GM23338 (cell line): ENCODE measurements around the gene NPVF.

Experiments
- CREB1 ChIP-seq: fragments of 250-450 bp; sonication (Bioruptor Pico); IDR thresholded peaks from 2 replicates; pipeline ENCODE4 v1.5.0; 2020; ENCODE audit warnings: low read depth, mild to moderate bottlenecking, moderate library complexity
- CTCF ChIP-seq, 2 experiments: fragments of 200-600 bp in 1 of 2; sonication (generic) in 1 of 2; conservative IDR thresholded peaks; 2 replicates each; pipeline versions ENCODE4 v1.5.1 to v1.6.1; 2016 to 2017; ENCODE audit warnings: antibody characterized with exemption in 2 of 2, low read depth in 2 of 2, mild to moderate bottlenecking in 2 of 2, moderate library complexity in 1 of 2
- ETS1 ChIP-seq: IDR thresholded peaks from 2 replicates; pipeline ENCODE4 v1.6.1; 2016; ENCODE audit warnings: antibody characterized with exemption
- EZH2 ChIP-seq: fragments of 200-600 bp; sonication (generic); IDR thresholded peaks from one replicate; pipeline ENCODE4 v1.8.0; 2017; ENCODE audit warnings: antibody characterized with exemption, mild to moderate bottlenecking, low read depth; ENCODE audit not compliant: unreplicated experiment
- POLR2AphosphoS5 ChIP-seq: IDR thresholded peaks from 2 replicates; pipeline ENCODE4 v1.6.1; 2016; ENCODE audit warnings: antibody characterized with exemption, low read depth
- REST ChIP-seq: IDR thresholded peaks from one replicate; pipeline ENCODE4 v1.6.1; 2018; ENCODE audit warnings: antibody characterized with exemption; ENCODE audit not compliant: unreplicated experiment

GRCh38 chr7:25261545-25262140 is 33.4 kb upstream of the NPVF start:
- TF ChIP-seq EZH2 (no peak), CTCF (conservative IDR thresholded peaks at IDR 0.05; ENCODE audit: low read depth in 2 of 2) (no peak), REST (no peak), POLR2AphosphoS5 (no peak), ETS1 (no peak), CREB1 (CRISPR knock-in tag) (no peak)
